Loucy (cell line): ENCODE data around the gene SPACA9.

Source experiments
- H2AFZ ChIP-seq: fragments of 200-600 bp; sonication (generic); 2 replicates; pipeline ENCODE4 v1.6.0; 2016; ENCODE audit warnings: antibody characterized with exemption, mild to moderate bottlenecking, low read length, moderate library complexity
- H3F3A ChIP-seq: fragments of 200-600 bp; 2 replicates; pipeline ENCODE4 v1.6.0; 2016; ENCODE audit warnings: antibody characterized with exemption, low read depth, mild to moderate bottlenecking
- H3K27me3 ChIP-seq: fragments of 200-600 bp; sonication (generic); 2 replicates; pipeline ENCODE4 v1.6.1; 2014; ENCODE audit warnings: low read length, mild to moderate bottlenecking; ENCODE audit not compliant: insufficient read depth, poor library complexity, severe bottlenecking
- H3K36me3 ChIP-seq: fragments of 200-600 bp; sonication (generic); 2 replicates; pipeline ENCODE4 v1.6.1; 2016; ENCODE audit warnings: low read length; ENCODE audit not compliant: insufficient read depth
- H3K4me1 ChIP-seq: fragments of 200-600 bp; sonication (generic); 2 replicates; pipeline ENCODE4 v1.5.1; 2014; ENCODE audit warnings: low read length, mild to moderate bottlenecking; ENCODE audit not compliant: insufficient read depth, poor library complexity, severe bottlenecking
- H3K4me2 ChIP-seq: fragments of 200-600 bp; sonication (generic); 2 replicates; pipeline ENCODE4 v1.6.0; 2014; ENCODE audit warnings: antibody characterized with exemption, low read length, low read depth, mild to moderate bottlenecking; ENCODE audit not compliant: poor library complexity, severe bottlenecking
- H3K4me3 ChIP-seq: fragments of 200-600 bp; sonication (generic); 2 replicates; pipeline ENCODE4 v1.5.1; 2014; ENCODE audit warnings: low read length, mild to moderate bottlenecking, mixed read lengths; ENCODE audit not compliant: poor library complexity, severe bottlenecking
- H3K79me2 ChIP-seq: fragments of 200-600 bp; sonication (generic); 2 replicates; pipeline ENCODE4 v1.6.1; 2014; ENCODE audit warnings: low read length; ENCODE audit not compliant: insufficient read depth
- H3K9ac ChIP-seq: fragments of 200-600 bp; sonication (generic); 2 replicates; pipeline ENCODE4 v1.6.0; 2014; ENCODE audit warnings: mild to moderate bottlenecking, low read depth, low read length, moderate library complexity; ENCODE audit not compliant: poor library complexity, severe bottlenecking
- H3K9me2 ChIP-seq: fragments of 200-600 bp; sonication (generic); replicated peaks from 2 replicates; pipeline ENCODE4 v1.6.1; 2016; ENCODE audit warnings: low read depth, low read length, mixed read lengths
- H3K9me3 ChIP-seq: fragments of 200-600 bp; sonication (generic); 2 replicates; pipeline ENCODE4 v1.6.1; 2014; ENCODE audit warnings: mild to moderate bottlenecking, antibody characterized with exemption, low read length, low read depth; ENCODE audit not compliant: insufficient read depth
- H4K20me1 ChIP-seq: fragments of 200-600 bp; sonication (generic); 2 replicates; pipeline ENCODE4 v1.6.0; 2014; ENCODE audit warnings: antibody characterized with exemption, low read length, mild to moderate bottlenecking; ENCODE audit not compliant: insufficient read depth, poor library complexity, severe bottlenecking
- EZH2phosphoT487 ChIP-seq: fragments of 200-600 bp; IDR thresholded peaks from 2 replicates; pipeline ENCODE4 v1.6.1; 2018; ENCODE audit warnings: antibody characterized with exemption, mild to moderate bottlenecking, moderate library complexity, borderline replicate concordance
- TF ChIP-seq, protein P1 (sequence below): fragments of 200-600 bp; sonication (generic); conservative IDR thresholded peaks from 2 replicates; pipeline ENCODE4 v1.5.1; 2014; ENCODE audit warnings: mild to moderate bottlenecking, antibody characterized with exemption, low read length

SPACA9 gene

DNA sequence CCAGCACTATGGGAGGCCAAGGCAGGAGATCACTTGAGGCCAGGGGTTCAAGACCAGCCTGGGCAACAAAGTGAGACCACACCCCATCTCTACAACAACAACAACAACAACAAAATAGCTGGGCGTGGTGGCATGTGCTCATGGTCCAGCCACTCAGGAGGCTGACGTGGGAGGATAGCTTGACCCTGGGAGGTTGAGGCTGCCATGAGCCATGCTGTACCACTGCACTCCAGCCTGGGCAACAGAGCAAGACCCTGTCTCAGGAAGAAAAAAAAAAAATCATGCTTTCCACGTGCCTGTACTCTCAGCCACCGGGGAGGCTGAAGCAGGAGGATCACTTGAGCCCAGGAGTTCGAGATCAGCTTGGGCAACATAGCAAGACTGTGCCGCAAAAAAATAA lies 36.2 kb downstream of the SPACA9 start:
- TF ChIP-seq EZH2phosphoT487 = no peak
- TF ChIP-seq, protein P1, sequence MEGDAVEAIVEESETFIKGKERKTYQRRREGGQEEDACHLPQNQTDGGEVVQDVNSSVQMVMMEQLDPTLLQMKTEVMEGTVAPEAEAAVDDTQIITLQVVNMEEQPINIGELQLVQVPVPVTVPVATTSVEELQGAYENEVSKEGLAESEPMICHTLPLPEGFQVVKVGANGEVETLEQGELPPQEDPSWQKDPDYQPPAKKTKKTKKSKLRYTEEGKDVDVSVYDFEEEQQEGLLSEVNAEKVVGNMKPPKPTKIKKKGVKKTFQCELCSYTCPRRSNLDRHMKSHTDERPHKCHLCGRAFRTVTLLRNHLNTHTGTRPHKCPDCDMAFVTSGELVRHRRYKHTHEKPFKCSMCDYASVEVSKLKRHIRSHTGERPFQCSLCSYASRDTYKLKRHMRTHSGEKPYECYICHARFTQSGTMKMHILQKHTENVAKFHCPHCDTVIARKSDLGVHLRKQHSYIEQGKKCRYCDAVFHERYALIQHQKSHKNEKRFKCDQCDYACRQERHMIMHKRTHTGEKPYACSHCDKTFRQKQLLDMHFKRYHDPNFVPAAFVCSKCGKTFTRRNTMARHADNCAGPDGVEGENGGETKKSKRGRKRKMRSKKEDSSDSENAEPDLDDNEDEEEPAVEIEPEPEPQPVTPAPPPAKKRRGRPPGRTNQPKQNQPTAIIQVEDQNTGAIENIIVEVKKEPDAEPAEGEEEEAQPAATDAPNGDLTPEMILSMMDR = no peak
- Histone ChIP-seq H3K27me3 (no peaks in the 10 kb centered on the region), H3K9ac (no peak overlapping the region), H3K9me3 (no peaks in the 10 kb centered on the region), H3F3A (no peaks in the 10 kb centered on the region), H3K4me2 (no peak overlapping the region), H2AFZ (no peak overlapping the region), H3K4me1 (no peaks in the 10 kb centered on the region), H3K36me3 (peaks cover 68% of the 10 kb centered on the region; the same call in 1 of the 2 replicates), H3K4me3 (no peak overlapping the region), H4K20me1 (no peaks in the 10 kb centered on the region), H3K79me2 (no peaks in the 10 kb centered on the region), H3K9me2 (no peaks in the 10 kb centered on the region)

- H3K36me3 ChIP-seq = peaks cover 84% of the 10 kb centered on the region; the same call in 1 of the 2 replicates
- no peak overlapping the region for H3K9ac ChIP-seq
- TF ChIP-seq EZH2phosphoT487 = no peak
- TF ChIP-seq, protein P1 = no peak
- H3K9me3 ChIP-seq = no peaks in the 10 kb centered on the region
- no peaks in the 10 kb centered on the region for H3K79me2 ChIP-seq
- H4K20me1 ChIP-seq = no peaks in the 10 kb centered on the region
- H3K4me3 ChIP-seq = no peak overlapping the region
- no peak overlapping the region for H2AFZ ChIP-seq
- H3K27me3 ChIP-seq = no peaks in the 10 kb centered on the region
- no peaks in the 10 kb centered on the region for H3K9me2 ChIP-seq
- no peaks in the 10 kb centered on the region for H3F3A ChIP-seq
- no peak overlapping the region for H3K4me2 ChIP-seq
- no peaks in the 10 kb centered on the region for H3K4me1 ChIP-seq
Observed at GRCh38 chr9:132919614-132920268, 41.0 kb downstream of the SPACA9 start.

DNA sequence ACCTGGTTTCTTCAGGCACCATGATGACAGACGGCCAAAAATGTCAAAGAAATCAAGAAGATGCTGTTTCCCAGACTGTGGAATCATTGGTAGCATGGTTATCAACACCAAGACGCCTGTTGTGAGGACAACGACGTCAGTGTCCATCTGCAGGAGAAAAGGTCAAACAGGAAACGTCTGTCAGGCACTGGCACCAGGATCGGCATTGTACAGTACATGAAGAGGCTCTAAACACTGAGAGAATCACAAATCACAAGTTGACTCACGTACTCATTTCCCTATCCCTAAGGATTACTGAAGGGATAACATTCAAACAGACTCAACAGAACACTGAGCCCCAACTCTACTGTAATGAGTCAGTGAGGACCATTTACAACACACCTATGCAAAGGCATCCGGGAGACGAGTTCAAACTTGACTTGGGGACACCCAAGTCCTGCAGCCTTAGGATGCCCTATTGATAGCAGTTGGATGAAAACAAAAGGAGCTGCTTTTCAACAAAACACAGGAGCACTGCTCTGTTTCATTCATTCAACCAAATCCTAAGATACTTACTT lies 44.7 kb downstream of the SPACA9 start:
- Histone ChIP-seq H3K9me3 (no peaks in the 10 kb centered on the region), H3K79me2 (no peaks in the 10 kb centered on the region), H3K4me3 (no peak overlapping the region), H3K4me2 (no peak overlapping the region), H3K9me2 (no peaks in the 10 kb centered on the region), H3K27me3 (no peaks in the 10 kb centered on the region), H2AFZ (no peak overlapping the region), H3F3A (no peaks in the 10 kb centered on the region), H3K36me3 (peaks cover 92% of the 10 kb centered on the region; the same call in 1 of the 2 replicates), H3K9ac (no peak overlapping the region), H4K20me1 (no peaks in the 10 kb centered on the region), H3K4me1 (no peaks in the 10 kb centered on the region)
- TF ChIP-seq, protein P1 = no peak
